Mesenchymal stem cell (in vitro differentiated cells and primary cell): Measurements from ENCODE around the gene MT1G. TPM values are rescaled to one million over a fixed set of nuclear protein-coding genes. Genes with fewer than 3 reads are reported as not detected.
"Not testable (repeated sequence)": the region's sequence is repeated elsewhere in the genome, so short reads cannot be mapped to it uniquely, and the experiment has no call there.

ENCODE experiments used
- DNase-seq: peaks from one replicate; pipeline ENCODE4 v3.0.0-alpha.2; 2013
- H2AFZ ChIP-seq: one replicate; pipeline ENCODE4 v1.6.1; 2013; ENCODE audit warnings: low read depth, mild to moderate bottlenecking, control low read depth, inconsistent platforms, low read length, moderate library complexity
- H2AK5ac ChIP-seq: 2 replicates; pipeline ENCODE4 v1.6.1; 2013; ENCODE audit warnings: low read length, moderate library complexity, mild to moderate bottlenecking, inconsistent platforms; ENCODE audit not compliant: severe bottlenecking
- H2BK120ac ChIP-seq: one replicate; pipeline ENCODE4 v1.6.1; 2013; ENCODE audit warnings: low read depth, mild to moderate bottlenecking, inconsistent platforms, low read length, moderate library complexity
- H2BK12ac ChIP-seq, 2 experiments: one replicate each; pipeline ENCODE4 v1.6.1; 2013; ENCODE audit warnings: inconsistent platforms in 2 of 2, low read length in 2 of 2, mild to moderate bottlenecking in 2 of 2, moderate library complexity in 2 of 2, control low read depth in 1 of 2
- H2BK15ac ChIP-seq: one replicate; pipeline ENCODE4 v1.6.1; 2013; ENCODE audit warnings: mild to moderate bottlenecking, low read depth, inconsistent platforms; ENCODE audit not compliant: poor library complexity, severe bottlenecking
- H2BK5ac ChIP-seq: 2 replicates; pipeline ENCODE4 v1.6.1; 2013; ENCODE audit warnings: low read depth, mild to moderate bottlenecking, low read length, control low read depth, inconsistent platforms; ENCODE audit not compliant: poor library complexity, severe bottlenecking
- H3K14ac ChIP-seq, 2 experiments: one replicate each; pipeline ENCODE4 v1.6.1; 2013; ENCODE audit warnings: inconsistent platforms in 2 of 2, low read length in 2 of 2, control low read depth in 1 of 2, mild to moderate bottlenecking in 1 of 2, moderate library complexity in 1 of 2
- H3K18ac ChIP-seq, 2 experiments: one replicate each; pipeline ENCODE4 v1.6.1; 2013; ENCODE audit warnings: inconsistent platforms in 2 of 2, low read length in 2 of 2, control low read depth in 1 of 2, low read depth in 1 of 2, mild to moderate bottlenecking in 1 of 2
- H3K23ac ChIP-seq, 2 experiments: one replicate each; pipeline ENCODE4 v1.6.1; 2013; ENCODE audit warnings: inconsistent platforms in 2 of 2, low read length in 2 of 2, mild to moderate bottlenecking in 2 of 2, moderate library complexity in 2 of 2, control low read depth in 1 of 2
- H3K27ac ChIP-seq: 2 replicates; pipeline ENCODE4 v1.5.1; 2013; ENCODE audit warnings: mild to moderate bottlenecking, moderate library complexity, low read length, control low read depth, inconsistent platforms; ENCODE audit not compliant: poor library complexity, severe bottlenecking
- H3K27me3 ChIP-seq, 2 experiments: 2 replicates each; pipeline versions ENCODE4 v1.6.1 to v1.7.0; 2013; ENCODE audit warnings: low read length in 2 of 2, mild to moderate bottlenecking in 2 of 2, moderate library complexity in 2 of 2, control low read depth in 1 of 2, inconsistent platforms in 1 of 2; ENCODE audit not compliant: control insufficient read depth in 1 of 2, insufficient read depth in 1 of 2
- H3K36me3 ChIP-seq, 2 experiments: 2 replicates each; pipeline versions ENCODE4 v1.6.1 to v1.7.0; 2013; ENCODE audit warnings: low read length in 2 of 2, control low read depth in 1 of 2, inconsistent platforms in 1 of 2, low read depth in 1 of 2, mild to moderate bottlenecking in 1 of 2; ENCODE audit not compliant: insufficient read depth in 2 of 2, control insufficient read depth in 1 of 2
- H3K4ac ChIP-seq, 2 experiments: one replicate each; pipeline ENCODE4 v1.6.1; 2013; ENCODE audit warnings: inconsistent platforms in 2 of 2, low read length in 2 of 2, mild to moderate bottlenecking in 2 of 2, moderate library complexity in 2 of 2, control low read depth in 1 of 2, low read depth in 1 of 2
- H3K4me1 ChIP-seq: 2 replicates; pipeline ENCODE4 v1.6.1; 2013; ENCODE audit warnings: low read depth, low read length, control low read depth; ENCODE audit not compliant: control insufficient read depth, insufficient read depth
- H3K4me2 ChIP-seq: 2 replicates; pipeline ENCODE4 v1.6.1; 2013; ENCODE audit warnings: low read length, mild to moderate bottlenecking, inconsistent platforms; ENCODE audit not compliant: poor library complexity, severe bottlenecking
- H3K4me3 ChIP-seq, 2 experiments: 2 replicates each; pipeline versions ENCODE4 v1.5.1 to v1.7.0; 2013; ENCODE audit warnings: low read length in 2 of 2, mild to moderate bottlenecking in 2 of 2, control low read depth in 1 of 2, low read depth in 1 of 2; ENCODE audit not compliant: insufficient read depth in 1 of 2
- H3K79me1 ChIP-seq: replicated peaks from 2 replicates; pipeline ENCODE4 v1.6.1; 2013; ENCODE audit warnings: mild to moderate bottlenecking, control low read depth, low read length, inconsistent platforms; ENCODE audit not compliant: poor library complexity, severe bottlenecking
- H3K9ac ChIP-seq: 2 replicates; pipeline ENCODE4 v1.7.0; 2013; ENCODE audit warnings: mild to moderate bottlenecking, low read length, moderate library complexity
- H3K9me3 ChIP-seq: 2 replicates; pipeline ENCODE4 v1.7.0; 2013; ENCODE audit warnings: mild to moderate bottlenecking, low read length; ENCODE audit not compliant: control insufficient read depth
- H4K8ac ChIP-seq: one replicate; pipeline ENCODE4 v1.6.1; 2013; ENCODE audit warnings: inconsistent platforms, mild to moderate bottlenecking, low read length, moderate library complexity
- H4K91ac ChIP-seq: one replicate; pipeline ENCODE4 v1.6.1; 2013; ENCODE audit warnings: mild to moderate bottlenecking, low read length, inconsistent platforms
- WGBS: methylation state at CpG from one replicate; pipeline ENCODE4 v1.1.7; 2013; ENCODE audit warnings: mixed read lengths; 5-methylcytosine and 5-hydroxymethylcytosine counted together
- polyA plus RNA-seq, 2 experiments: library from polyadenylated mRNA; stranded (reverse); fragments of 200-250 nt; gene quantifications; one replicate each; pipeline ENCODE4 v1.2.3, GENCODE V29; 2013

MT1G gene
- polyA plus RNA-seq (2013, experiment 1 of 2) = not detected
- polyA plus RNA-seq (2013, experiment 2 of 2) = not detected

- Histone ChIP-seq H3K9ac (no peak within 1 kb of the TSS), H2BK12ac (no peak within 1 kb of the TSS), H3K4me3 (no peak within 1 kb of the TSS), H3K79me1 (no peaks in the 10 kb centered on the region), H2BK15ac (no peak within 1 kb of the TSS), H4K8ac (no peak within 1 kb of the TSS), H2BK5ac (no peak within 1 kb of the TSS), H3K27me3 (peaks cover 73 to 94% of the 10 kb centered on the region in 2 experiments), H3K18ac (no peak within 1 kb of the TSS), H3K4ac (no peak within 1 kb of the TSS), H3K4me1 (peaks cover 18% of the 10 kb centered on the region), H3K4me2 (peak within 1 kb of the TSS; percentile 32), H3K27ac (no peak within 1 kb of the TSS), H2AK5ac (no peak within 1 kb of the TSS), H4K91ac (no peak within 1 kb of the TSS), H3K36me3 (no peaks in the 10 kb centered on the region), H3K9me3 (no peaks in the 10 kb centered on the region), H3K23ac (no peak within 1 kb of the TSS), H3K14ac (no peak within 1 kb of the TSS), H2AFZ (no peak within 1 kb of the TSS), H2BK120ac (no peak within 1 kb of the TSS)
- DNase-seq = no peak
- WGBS = 5% methylated on average over 45 of the region's 46 CpGs
These were observed at the start of gene MT1G for GRCh38 chr16:56667581-56668571. Gene MT1G (minus strand): TSS chr16:56668065. CDS start chr16:56667993, 72 bp downstream.

GRCh38 chr16:56717532-56717931 lies 49.7 kb upstream of the MT1G start:
- not testable (repeated sequence) for H3K23ac ChIP-seq, H3K18ac ChIP-seq, H3K27me3 ChIP-seq, H3K4me1 ChIP-seq, H4K8ac ChIP-seq, H2BK120ac ChIP-seq, H3K4me2 ChIP-seq, H3K4ac ChIP-seq, H2BK12ac ChIP-seq, H3K4me3 ChIP-seq, H2BK15ac ChIP-seq, H3K79me1 ChIP-seq, H3K9ac ChIP-seq, H2AK5ac ChIP-seq, H4K91ac ChIP-seq, H2AFZ ChIP-seq, H3K27ac ChIP-seq, H3K9me3 ChIP-seq, H3K14ac ChIP-seq, DNase-seq, H3K36me3 ChIP-seq, H2BK5ac ChIP-seq
- WGBS = 67% methylated on average over 1 of the region's 2 CpGs

GRCh38 chr16:56716761-56717160 lies 48.9 kb upstream of the MT1G start:
- DNase-seq = no peak
- no peak overlapping the region for H3K9ac ChIP-seq
- H3K79me1 ChIP-seq = no peaks in the 10 kb centered on the region
- no peak overlapping the region for H4K8ac ChIP-seq
- no peak overlapping the region for H2BK120ac ChIP-seq
- no peak overlapping the region for H2BK12ac ChIP-seq
- no peak overlapping the region for H2BK15ac ChIP-seq
- H4K91ac ChIP-seq = no peak overlapping the region
- H3K18ac ChIP-seq = no peak overlapping the region
- H3K14ac ChIP-seq = no peak overlapping the region
- H3K4me3 ChIP-seq = no peak overlapping the region
- no peak overlapping the region for H2AFZ ChIP-seq
- H3K27ac ChIP-seq = no peak overlapping the region
- H3K4me2 ChIP-seq = no peak overlapping the region
- WGBS = 86% methylated on average over 1 of the region's 3 CpGs
- H3K9me3 ChIP-seq = no peaks in the 10 kb centered on the region
- no peak overlapping the region for H3K23ac ChIP-seq
- H3K4me1 ChIP-seq = no peaks in the 10 kb centered on the region
- H3K36me3 ChIP-seq = no peaks in the 10 kb centered on the region
- no peak overlapping the region for H2BK5ac ChIP-seq
- no peak overlapping the region for H2AK5ac ChIP-seq
- no peaks in the 10 kb centered on the region for H3K27me3 ChIP-seq
- no peak overlapping the region for H3K4ac ChIP-seq

GRCh38 chr16:56715126-56715525 lies 47.3 kb upstream of the MT1G start:
- Histone ChIP-seq H3K36me3 (no peaks in the 10 kb centered on the region), H4K8ac (no peak overlapping the region), H3K18ac (no peak overlapping the region), H3K4me1 (no peaks in the 10 kb centered on the region), H2AK5ac (no peak overlapping the region), H3K9ac (no peak overlapping the region), H2BK5ac (no peak overlapping the region), H2AFZ (no peak overlapping the region), H3K27ac (no peak overlapping the region), H3K14ac (peak overlapping the region in 1 of 2 experiments; percentile 6), H3K9me3 (no peaks in the 10 kb centered on the region), H4K91ac (no peak overlapping the region), H3K4ac (no peak overlapping the region), H3K4me3 (no peak overlapping the region), H3K23ac (no peak overlapping the region), H3K27me3 (peaks cover 0 to under 1% of the 10 kb centered on the region in 2 experiments), H2BK120ac (no peak overlapping the region), H2BK12ac (no peak overlapping the region), H3K4me2 (no peak overlapping the region), H2BK15ac (no peak overlapping the region), H3K79me1 (no peaks in the 10 kb centered on the region)
- 75% methylated on average over 4 of the region's 4 CpGs for WGBS
- DNase-seq = no peak
